ENCODE results near the gene PARN.
"Not testable (repeated sequence)": the region's sequence is repeated elsewhere in the genome, so short reads cannot be mapped to it uniquely, and the experiment has no call there.

The PARN gene

GRCh38 chr16:14652726-14653125 is 22.7 kb upstream of the PARN start:
- no peak overlapping the region for H3K9ac ChIP-seq (ENCODE audit: low read length in 5 of 5)
- no peaks in the 10 kb centered on the region for H3K9me3 ChIP-seq (ENCODE audit: control insufficient read depth in 5 of 5, low read length in 5 of 5)
- H3K36me3 ChIP-seq (ENCODE audit: control insufficient read depth in 5 of 5, insufficient read depth in 5 of 5, low read length in 5 of 5), result peaks cover 11 to 89% (median 61%) of the 10 kb centered on the region in 5 donors
- no peak overlapping the region for H3K4me3 ChIP-seq (ENCODE audit: low read depth in 1 of 5, low read length in 5 of 5)
- no peak overlapping the region for H3K27ac ChIP-seq (ENCODE audit: low read depth, low read length)
- H3K27me3 ChIP-seq (ENCODE audit: control insufficient read depth in 5 of 5, insufficient read depth in 4 of 5, low read length in 5 of 5), result no peaks in the 10 kb centered on the region
- H3K4me1 ChIP-seq (ENCODE audit: control insufficient read depth in 5 of 5, insufficient read depth in 5 of 5, low read length in 5 of 5), result no peaks in the 10 kb centered on the region

- Histone ChIP-seq H3K27ac (ENCODE audit: low read depth, low read length) (no peak overlapping the region), H3K4me1 (ENCODE audit: control insufficient read depth in 5 of 5, insufficient read depth in 5 of 5, low read length in 5 of 5) (no peaks in the 10 kb centered on the region), H3K4me3 (ENCODE audit: low read depth in 1 of 5, low read length in 5 of 5) (no peak overlapping the region), H3K9ac (ENCODE audit: low read length in 5 of 5) (no peak overlapping the region), H3K27me3 (ENCODE audit: control insufficient read depth in 5 of 5, insufficient read depth in 4 of 5, low read length in 5 of 5) (no peaks in the 10 kb centered on the region), H3K36me3 (ENCODE audit: control insufficient read depth in 5 of 5, insufficient read depth in 5 of 5, low read length in 5 of 5) (peaks cover 11 to 81% (median 61%) of the 10 kb centered on the region in 5 donors), H3K9me3 (ENCODE audit: control insufficient read depth in 5 of 5, low read length in 5 of 5) (no peaks in the 10 kb centered on the region)
Observed at GRCh38 chr16:14650629-14651028, 20.6 kb upstream of the PARN start.

- no peak overlapping the region for H3K27ac ChIP-seq (ENCODE audit: low read depth, low read length)
- no peaks in the 10 kb centered on the region for H3K27me3 ChIP-seq (ENCODE audit: control insufficient read depth in 5 of 5, insufficient read depth in 4 of 5, low read length in 5 of 5)
- no peak overlapping the region for H3K9ac ChIP-seq (ENCODE audit: low read length in 5 of 5)
- H3K4me3 ChIP-seq (ENCODE audit: low read depth in 1 of 5, low read length in 5 of 5), result no peak overlapping the region
- H3K36me3 ChIP-seq (ENCODE audit: control insufficient read depth in 5 of 5, insufficient read depth in 5 of 5, low read length in 5 of 5), result peaks cover 16 to 83% (median 66%) of the 10 kb centered on the region in 5 donors
- H3K4me1 ChIP-seq (ENCODE audit: control insufficient read depth in 5 of 5, insufficient read depth in 5 of 5, low read length in 5 of 5), result no peaks in the 10 kb centered on the region
- no peaks in the 10 kb centered on the region for H3K9me3 ChIP-seq (ENCODE audit: control insufficient read depth in 5 of 5, low read length in 5 of 5)
Observed at GRCh38 chr16:14649816-14650215, 19.8 kb upstream of the PARN start.

GRCh38 chr16:14641926-14642325 is 11.9 kb upstream of the PARN start:
- Histone ChIP-seq H3K4me1 (ENCODE audit: control insufficient read depth in 5 of 5, insufficient read depth in 5 of 5, low read length in 5 of 5) (peaks cover 0 to 4% (median 0%) of the 10 kb centered on the region in 5 donors), H3K4me3 (ENCODE audit: low read depth in 1 of 5, low read length in 5 of 5) (no peak overlapping the region), H3K9ac (ENCODE audit: low read length in 5 of 5) (no peak overlapping the region), H3K27me3 (ENCODE audit: control insufficient read depth in 5 of 5, insufficient read depth in 4 of 5, low read length in 5 of 5) (no peaks in the 10 kb centered on the region), H3K9me3 (ENCODE audit: control insufficient read depth in 5 of 5, low read length in 5 of 5) (no peaks in the 10 kb centered on the region), H3K36me3 (ENCODE audit: control insufficient read depth in 5 of 5, insufficient read depth in 5 of 5, low read length in 5 of 5) (peaks cover 5 to 41% (median 29%) of the 10 kb centered on the region in 5 donors), H3K27ac (ENCODE audit: low read depth, low read length) (no peak overlapping the region)

GRCh38 chr16:14641206-14641605 is 11.1 kb upstream of the PARN start:
- Histone ChIP-seq H3K4me3 (ENCODE audit: low read depth in 1 of 5, low read length in 5 of 5) (no peak overlapping the region), H3K9ac (ENCODE audit: low read length in 5 of 5) (no peak overlapping the region), H3K36me3 (ENCODE audit: control insufficient read depth in 5 of 5, insufficient read depth in 5 of 5, low read length in 5 of 5) (peaks cover 5 to 41% (median 28%) of the 10 kb centered on the region in 5 donors), H3K27me3 (ENCODE audit: control insufficient read depth in 5 of 5, insufficient read depth in 4 of 5, low read length in 5 of 5) (no peaks in the 10 kb centered on the region), H3K27ac (ENCODE audit: low read depth, low read length) (no peak overlapping the region), H3K9me3 (ENCODE audit: control insufficient read depth in 5 of 5, low read length in 5 of 5) (no peaks in the 10 kb centered on the region), H3K4me1 (ENCODE audit: control insufficient read depth in 5 of 5, insufficient read depth in 5 of 5, low read length in 5 of 5) (peaks cover 0 to 4% (median 0%) of the 10 kb centered on the region in 5 donors)

- Histone ChIP-seq H3K4me3 (ENCODE audit: low read depth in 1 of 5, low read length in 5 of 5) (no peak overlapping the region), H3K4me1 (ENCODE audit: control insufficient read depth in 5 of 5, insufficient read depth in 5 of 5, low read length in 5 of 5) (peaks cover under 1 to 9% (median 5%) of the 10 kb centered on the region in 5 donors), H3K27ac (ENCODE audit: low read depth, low read length) (no peak overlapping the region), H3K36me3 (ENCODE audit: control insufficient read depth in 5 of 5, insufficient read depth in 5 of 5, low read length in 5 of 5) (peaks cover 4 to 34% (median 22%) of the 10 kb centered on the region in 5 donors), H3K9ac (ENCODE audit: low read length in 5 of 5) (no peak overlapping the region), H3K9me3 (ENCODE audit: control insufficient read depth in 5 of 5, low read length in 5 of 5) (no peaks in the 10 kb centered on the region), H3K27me3 (ENCODE audit: control insufficient read depth in 5 of 5, insufficient read depth in 4 of 5, low read length in 5 of 5) (no peaks in the 10 kb centered on the region)
Observed at GRCh38 chr16:14640538-14640937, 10.5 kb upstream of the PARN start.

GRCh38 chr16:14636951-14637240 is 6.8 kb upstream of the PARN start:
- peaks cover 3 to 36% (median 32%) of the 10 kb centered on the region in 5 donors for H3K4me1 ChIP-seq (ENCODE audit: control insufficient read depth in 5 of 5, insufficient read depth in 5 of 5, low read length in 5 of 5)
- H3K27me3 ChIP-seq (ENCODE audit: control insufficient read depth in 5 of 5, insufficient read depth in 4 of 5, low read length in 5 of 5); H3K9me3 ChIP-seq (ENCODE audit: control insufficient read depth in 5 of 5, low read length in 5 of 5); H3K27ac ChIP-seq (ENCODE audit: low read depth, low read length); H3K9ac ChIP-seq (ENCODE audit: low read length in 5 of 5); H3K4me3 ChIP-seq (ENCODE audit: low read depth in 1 of 5, low read length in 5 of 5): not testable (repeated sequence)
- peaks cover 0 to 21% (median 7%) of the 10 kb centered on the region in 5 donors for H3K36me3 ChIP-seq (ENCODE audit: control insufficient read depth in 5 of 5, insufficient read depth in 5 of 5, low read length in 5 of 5)

- H3K9me3 ChIP-seq (ENCODE audit: control insufficient read depth in 5 of 5, low read length in 5 of 5); H3K9ac ChIP-seq (ENCODE audit: low read length in 5 of 5); H3K27ac ChIP-seq (ENCODE audit: low read depth, low read length); H3K4me3 ChIP-seq (ENCODE audit: low read depth in 1 of 5, low read length in 5 of 5); H3K27me3 ChIP-seq (ENCODE audit: control insufficient read depth in 5 of 5, insufficient read depth in 4 of 5, low read length in 5 of 5): not testable (repeated sequence)
- H3K36me3 ChIP-seq (ENCODE audit: control insufficient read depth in 5 of 5, insufficient read depth in 5 of 5, low read length in 5 of 5), result peaks cover 0 to 21% (median 7%) of the 10 kb centered on the region in 5 donors
- H3K4me1 ChIP-seq (ENCODE audit: control insufficient read depth in 5 of 5, insufficient read depth in 5 of 5, low read length in 5 of 5), result peaks cover 3 to 38% (median 34%) of the 10 kb centered on the region in 5 donors
Observed at GRCh38 chr16:14636179-14636950, 6.3 kb upstream of the PARN start.

GRCh38 chr16:14635395-14636165 is 5.5 kb upstream of the PARN start:
- H3K27ac ChIP-seq (ENCODE audit: low read depth, low read length), result no peak overlapping the region
- H3K27me3 ChIP-seq (ENCODE audit: control insufficient read depth in 5 of 5, insufficient read depth in 4 of 5, low read length in 5 of 5), result no peaks in the 10 kb centered on the region
- no peak overlapping the region for H3K4me3 ChIP-seq (ENCODE audit: low read depth in 1 of 5, low read length in 5 of 5)
- peaks cover 0 to 15% (median 7%) of the 10 kb centered on the region in 5 donors for H3K36me3 ChIP-seq (ENCODE audit: control insufficient read depth in 5 of 5, insufficient read depth in 5 of 5, low read length in 5 of 5)
- no peaks in the 10 kb centered on the region for H3K9me3 ChIP-seq (ENCODE audit: control insufficient read depth in 5 of 5, low read length in 5 of 5)
- H3K4me1 ChIP-seq (ENCODE audit: control insufficient read depth in 5 of 5, insufficient read depth in 5 of 5, low read length in 5 of 5), result peaks cover 3 to 38% (median 34%) of the 10 kb centered on the region in 5 donors
- no peak overlapping the region for H3K9ac ChIP-seq (ENCODE audit: low read length in 5 of 5)

- H3K4me1 ChIP-seq (ENCODE audit: control insufficient read depth in 5 of 5, insufficient read depth in 5 of 5, low read length in 5 of 5), result peaks cover 3 to 49% (median 39%) of the 10 kb centered on the region in 5 donors
- no peak overlapping the region for H3K27ac ChIP-seq (ENCODE audit: low read depth, low read length)
- peaks cover 0 to 8% (median 6%) of the 10 kb centered on the region in 5 donors for H3K36me3 ChIP-seq (ENCODE audit: control insufficient read depth in 5 of 5, insufficient read depth in 5 of 5, low read length in 5 of 5)
- H3K9me3 ChIP-seq (ENCODE audit: control insufficient read depth in 5 of 5, low read length in 5 of 5), result no peaks in the 10 kb centered on the region
- no peaks in the 10 kb centered on the region for H3K27me3 ChIP-seq (ENCODE audit: control insufficient read depth in 5 of 5, insufficient read depth in 4 of 5, low read length in 5 of 5)
- peak overlapping the region; percentile 90 to 96 (median 94) for H3K4me3 ChIP-seq (ENCODE audit: low read depth in 1 of 5, low read length in 5 of 5)
- H3K9ac ChIP-seq (ENCODE audit: low read length in 5 of 5), result no peak overlapping the region
Observed at GRCh38 chr16:14634389-14634725, 4.3 kb upstream of the PARN start.
